22Rv1 (cell line): ENCODE measurements around the gene DCLK3.

Source experiments
- H3K27ac ChIP-seq: fragments of 450-650 bp; 2 replicates; pipeline ENCODE4 v1.5.1; 2017
- ZFX ChIP-seq: fragments of 450-650 bp; IDR thresholded peaks from 2 replicates; pipeline ENCODE4 v1.6.1; 2017; ENCODE audit warnings: antibody characterized with exemption, borderline replicate concordance
- TF ChIP-seq, protein P1 (sequence below): fragments of 450-650 bp; IDR thresholded peaks from 2 replicates; pipeline ENCODE4 v1.5.1; 2017; ENCODE audit warnings: mild to moderate bottlenecking

DCLK3 gene

DNA sequence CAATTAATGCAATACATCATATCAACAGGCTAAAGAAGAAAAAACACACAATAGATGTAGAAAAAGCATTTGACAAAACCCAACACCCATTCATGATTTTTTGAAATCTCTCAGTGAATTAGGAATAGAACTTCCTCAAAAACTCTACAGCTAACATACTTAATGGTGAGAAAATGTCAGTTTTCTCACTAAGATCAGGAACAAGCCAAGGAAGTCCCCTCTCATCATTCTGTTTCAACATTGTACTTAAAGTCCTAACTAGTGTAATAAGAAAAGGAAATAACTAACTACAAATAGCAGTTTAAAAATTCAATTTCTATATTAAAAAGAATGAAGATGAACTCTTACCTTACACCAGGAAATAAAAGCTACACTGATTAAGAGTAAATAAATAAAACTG is 77.8 kb downstream of the DCLK3 start:
- TF ChIP-seq ZFX = no peak
- TF ChIP-seq, protein P1, sequence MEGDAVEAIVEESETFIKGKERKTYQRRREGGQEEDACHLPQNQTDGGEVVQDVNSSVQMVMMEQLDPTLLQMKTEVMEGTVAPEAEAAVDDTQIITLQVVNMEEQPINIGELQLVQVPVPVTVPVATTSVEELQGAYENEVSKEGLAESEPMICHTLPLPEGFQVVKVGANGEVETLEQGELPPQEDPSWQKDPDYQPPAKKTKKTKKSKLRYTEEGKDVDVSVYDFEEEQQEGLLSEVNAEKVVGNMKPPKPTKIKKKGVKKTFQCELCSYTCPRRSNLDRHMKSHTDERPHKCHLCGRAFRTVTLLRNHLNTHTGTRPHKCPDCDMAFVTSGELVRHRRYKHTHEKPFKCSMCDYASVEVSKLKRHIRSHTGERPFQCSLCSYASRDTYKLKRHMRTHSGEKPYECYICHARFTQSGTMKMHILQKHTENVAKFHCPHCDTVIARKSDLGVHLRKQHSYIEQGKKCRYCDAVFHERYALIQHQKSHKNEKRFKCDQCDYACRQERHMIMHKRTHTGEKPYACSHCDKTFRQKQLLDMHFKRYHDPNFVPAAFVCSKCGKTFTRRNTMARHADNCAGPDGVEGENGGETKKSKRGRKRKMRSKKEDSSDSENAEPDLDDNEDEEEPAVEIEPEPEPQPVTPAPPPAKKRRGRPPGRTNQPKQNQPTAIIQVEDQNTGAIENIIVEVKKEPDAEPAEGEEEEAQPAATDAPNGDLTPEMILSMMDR = no peak
- H3K27ac ChIP-seq = no peak overlapping the region

DNA sequence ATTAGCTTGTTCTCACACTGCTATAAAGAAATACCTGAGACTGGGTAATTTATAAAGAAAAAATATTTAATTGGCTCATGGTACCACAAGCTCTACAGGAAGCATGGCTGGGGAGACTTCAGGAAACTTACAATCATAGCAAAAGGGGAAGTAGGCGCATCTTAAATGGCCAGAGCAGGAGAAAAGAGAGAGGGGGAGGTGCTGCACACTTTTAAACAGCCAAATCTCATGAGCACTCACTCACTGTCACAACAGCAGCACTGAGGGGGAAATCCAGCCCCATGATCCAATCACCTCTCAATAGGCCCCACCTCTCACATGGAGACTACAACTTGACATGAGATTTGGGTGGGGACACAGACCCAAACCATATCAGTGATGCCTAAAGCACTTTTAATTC is 82.5 kb downstream of the DCLK3 start:
- no peak overlapping the region for H3K27ac ChIP-seq
- TF ChIP-seq, protein P1 = no peak
- TF ChIP-seq ZFX = no peak

DNA sequence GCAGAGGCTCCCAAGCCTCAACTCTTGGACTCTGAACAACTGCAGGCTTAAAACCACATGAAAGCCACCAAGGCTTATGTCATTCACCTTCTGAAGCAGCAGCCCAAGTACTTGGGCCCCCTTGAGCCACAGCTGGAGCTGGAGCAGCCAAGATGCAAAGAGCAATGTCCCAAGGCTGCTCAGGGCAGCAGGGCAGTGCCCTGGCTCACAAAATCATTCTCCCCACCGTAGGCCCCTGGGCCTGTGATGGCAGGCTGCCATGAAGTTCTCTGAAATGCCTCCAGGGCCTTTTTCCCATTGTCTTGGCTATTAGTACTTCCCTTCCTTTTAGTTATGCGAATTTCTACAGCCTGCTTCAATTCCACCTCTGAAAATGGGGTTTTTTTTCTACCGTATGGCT is 83.4 kb downstream of the DCLK3 start:
- TF ChIP-seq ZFX = no peak
- H3K27ac ChIP-seq = no peak overlapping the region

DNA sequence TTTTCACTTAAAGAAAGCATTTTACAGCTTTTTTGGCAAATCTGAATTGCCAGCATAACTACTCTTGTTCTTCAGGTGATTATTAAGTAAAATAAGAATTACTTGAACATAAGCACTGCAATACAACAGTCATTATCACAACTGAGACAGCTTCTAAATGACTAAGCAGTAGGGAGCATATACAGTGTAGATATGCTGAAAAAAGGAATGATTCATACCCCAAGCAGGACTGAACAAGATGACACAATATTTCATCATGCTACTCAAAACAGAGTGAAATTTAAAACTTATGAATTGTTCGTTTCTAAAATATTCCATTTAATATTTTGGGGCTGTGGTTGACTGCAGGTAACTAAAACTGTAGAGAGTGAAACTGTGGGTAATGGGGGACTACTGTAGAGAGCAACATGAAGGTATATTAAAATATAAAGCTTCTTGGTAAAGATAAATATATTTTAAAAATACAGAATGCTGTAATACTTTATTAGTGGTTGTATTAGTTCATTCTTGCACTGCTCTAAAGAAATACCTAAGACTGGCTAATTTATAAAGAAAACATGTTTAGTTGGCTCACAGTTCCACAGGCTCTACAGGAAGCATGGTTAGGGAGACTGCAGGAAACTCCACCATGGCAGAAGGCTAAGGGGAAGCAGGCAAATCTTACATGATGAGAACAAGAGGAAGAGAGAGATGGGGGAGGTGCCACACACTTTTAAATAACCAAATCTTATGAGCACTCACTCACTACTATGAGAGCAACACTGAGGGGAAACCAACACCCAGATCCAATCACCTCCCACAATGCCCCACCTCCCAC is 84.8 kb downstream of the DCLK3 start:
- no peak overlapping the region for H3K27ac ChIP-seq
- TF ChIP-seq, protein P1 = no peak
- no peak for TF ChIP-seq ZFX

DNA sequence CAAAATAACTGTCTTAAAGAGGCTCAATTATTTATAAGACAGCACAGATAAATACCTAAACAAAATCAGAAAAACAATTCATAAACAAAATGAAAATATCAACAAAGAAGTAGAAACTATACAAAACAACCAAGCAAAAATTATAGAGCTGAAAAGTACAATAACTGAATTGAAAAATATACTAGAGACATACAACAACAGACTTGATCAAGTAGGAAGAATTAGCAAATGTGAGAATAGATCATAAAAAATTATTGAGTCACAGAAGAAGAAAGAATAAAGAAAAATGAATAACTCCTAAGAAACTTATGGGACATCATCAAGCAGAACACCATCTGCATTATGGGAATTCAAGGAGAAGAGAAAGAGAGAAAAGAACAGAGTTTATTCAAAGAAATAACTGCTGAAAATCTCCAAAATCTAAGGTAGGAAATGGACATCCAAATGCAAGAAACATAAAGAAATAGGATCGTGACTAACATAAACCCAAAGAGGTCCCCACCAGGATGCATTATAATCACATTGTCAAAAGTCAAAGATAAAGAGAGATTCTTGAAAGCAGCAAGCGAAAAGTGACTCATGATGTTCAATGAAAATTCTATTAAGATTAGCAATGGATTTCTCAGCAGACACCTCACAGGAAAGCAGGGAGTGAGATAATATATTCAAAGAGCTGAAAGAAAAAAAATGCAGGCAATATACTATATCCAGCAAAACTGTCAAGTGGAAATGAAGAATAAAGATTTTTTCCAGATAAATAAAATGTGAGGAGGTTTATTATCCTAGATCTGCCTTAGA is 85.9 kb downstream of the DCLK3 start:
- H3K27ac ChIP-seq = no peak overlapping the region
- TF ChIP-seq, protein P1 = no peak

DNA sequence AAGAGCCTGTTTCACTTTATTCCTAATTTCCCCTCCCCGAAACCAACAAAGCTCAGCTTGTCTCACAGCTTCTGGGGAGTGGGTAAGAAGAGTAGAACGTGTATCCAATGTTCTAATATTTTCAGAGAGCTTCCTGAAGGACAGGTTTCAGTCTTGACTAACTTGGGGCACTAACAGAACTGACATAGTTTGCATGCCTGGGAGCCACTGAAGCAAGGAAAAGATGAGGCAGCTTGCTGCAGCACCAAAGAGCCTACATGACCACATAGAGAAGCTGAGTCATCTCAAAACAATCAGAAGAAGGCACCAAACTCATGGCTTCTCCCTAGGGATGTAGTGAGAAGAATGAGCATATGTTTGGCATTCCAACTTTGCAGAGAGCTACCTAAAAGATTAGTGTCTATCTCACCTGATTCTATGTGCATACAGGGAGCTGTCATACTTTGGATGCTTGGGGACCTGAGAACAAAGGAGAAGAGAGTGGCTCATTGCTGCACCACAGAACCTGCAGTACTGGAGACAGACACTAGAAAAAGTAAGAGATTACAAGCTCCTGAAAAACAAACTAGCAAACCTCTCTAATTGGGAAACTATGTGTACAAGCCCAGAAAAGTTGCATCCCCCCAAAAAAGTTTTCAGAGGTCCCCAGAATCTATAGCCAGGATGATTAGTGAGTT is 86.9 kb downstream of the DCLK3 start:
- TF ChIP-seq ZFX = no peak
- TF ChIP-seq, protein P1 = no peak
- H3K27ac ChIP-seq = no peak overlapping the region

DNA sequence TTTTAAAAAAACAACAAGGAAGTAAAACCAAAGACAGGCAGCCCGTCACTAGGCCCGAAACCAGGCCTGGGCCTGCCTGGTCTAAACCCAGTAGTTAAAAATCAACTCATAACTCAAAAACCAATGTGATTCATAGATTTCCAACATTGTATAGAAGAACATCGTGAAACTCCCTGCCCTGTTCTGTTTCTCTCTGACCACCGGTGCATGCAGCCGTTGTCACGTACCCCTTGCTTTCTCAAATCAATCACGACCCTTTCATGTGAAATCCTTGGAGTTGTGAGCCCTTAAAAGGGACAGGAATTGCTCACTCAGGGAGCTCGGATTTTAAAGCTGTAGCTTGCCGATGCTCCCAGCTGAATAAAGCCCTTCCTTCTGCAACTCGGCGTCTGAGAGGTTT is 89.5 kb downstream of the DCLK3 start:
- TF ChIP-seq, protein P1 = no peak
- no peak for TF ChIP-seq ZFX
- H3K27ac ChIP-seq = no peak overlapping the region
